ENCODE results near the gene TOGARAM2. TPM values are rescaled to one million over a fixed set of nuclear protein-coding genes. Genes with fewer than 3 reads are reported as not detected.

TOGARAM2 gene
- total RNA-seq, 1 experiment from 2014 or later, result 0.75 TPM

GRCh38 chr2:28995765-28996750 is 15.0 kb downstream of the TOGARAM2 start:
- no peaks in the 10 kb centered on the region for H3K27me3 ChIP-seq (replicated peaks; ENCODE audit: insufficient read depth, low read depth, low read length, poor library complexity)
- H3K36me3 ChIP-seq (ENCODE audit: insufficient read depth, low read length, poor library complexity, severe bottlenecking), result no peaks in the 10 kb centered on the region
- POLR2A ChIA-PET (ENCODE audit: low non-redundant PET), result no interaction called here
- no peak for DNase-seq (ENCODE audit: low spot score)
- CTCF ChIA-PET, result interaction anchor here (0.7 kb wide), 1 partner anchor 20 kb away, joined by 7 read pairs; no protein-coding TSS in a partner anchor
- H3K4me3 ChIP-seq (ENCODE audit: low read depth, low read length, poor library complexity, severe bottlenecking), result no peak overlapping the region
- TF ChIP-seq, protein P1, sequence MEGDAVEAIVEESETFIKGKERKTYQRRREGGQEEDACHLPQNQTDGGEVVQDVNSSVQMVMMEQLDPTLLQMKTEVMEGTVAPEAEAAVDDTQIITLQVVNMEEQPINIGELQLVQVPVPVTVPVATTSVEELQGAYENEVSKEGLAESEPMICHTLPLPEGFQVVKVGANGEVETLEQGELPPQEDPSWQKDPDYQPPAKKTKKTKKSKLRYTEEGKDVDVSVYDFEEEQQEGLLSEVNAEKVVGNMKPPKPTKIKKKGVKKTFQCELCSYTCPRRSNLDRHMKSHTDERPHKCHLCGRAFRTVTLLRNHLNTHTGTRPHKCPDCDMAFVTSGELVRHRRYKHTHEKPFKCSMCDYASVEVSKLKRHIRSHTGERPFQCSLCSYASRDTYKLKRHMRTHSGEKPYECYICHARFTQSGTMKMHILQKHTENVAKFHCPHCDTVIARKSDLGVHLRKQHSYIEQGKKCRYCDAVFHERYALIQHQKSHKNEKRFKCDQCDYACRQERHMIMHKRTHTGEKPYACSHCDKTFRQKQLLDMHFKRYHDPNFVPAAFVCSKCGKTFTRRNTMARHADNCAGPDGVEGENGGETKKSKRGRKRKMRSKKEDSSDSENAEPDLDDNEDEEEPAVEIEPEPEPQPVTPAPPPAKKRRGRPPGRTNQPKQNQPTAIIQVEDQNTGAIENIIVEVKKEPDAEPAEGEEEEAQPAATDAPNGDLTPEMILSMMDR (conservative IDR thresholded peaks at IDR 0.05; ENCODE audit: low read depth, low read length), result no peak
- no peak for TF ChIP-seq EZH2 (IDR thresholded peaks at IDR 0.05; ENCODE audit: borderline replicate concordance, low read depth, low read length, poor library complexity, severe bottlenecking)
- H3K27ac ChIP-seq (ENCODE audit: low read depth, low read length, poor library complexity, severe bottlenecking), result no peak overlapping the region
- no peaks in the 10 kb centered on the region for H3K9me3 ChIP-seq (ENCODE audit: low read depth, low read length, poor library complexity, severe bottlenecking)
- no peaks in the 10 kb centered on the region for H3K4me1 ChIP-seq (ENCODE audit: insufficient read depth, low read length, poor library complexity, severe bottlenecking)
- intact Hi-C loops (cut with micrococcal nuclease; ENCODE audit: unreplicated experiment), result no loop called here
- BruUV-seq (replicated peaks), result no TSS peak

GRCh38 chr2:28997237-28997846 is 16.2 kb downstream of the TOGARAM2 start:
- CTCF ChIA-PET, result no interaction called here
- TF ChIP-seq, protein P1 (conservative IDR thresholded peaks at IDR 0.05; ENCODE audit: low read depth, low read length), result no peak
- no peak for TF ChIP-seq EZH2 (IDR thresholded peaks at IDR 0.05; ENCODE audit: borderline replicate concordance, low read depth, low read length, poor library complexity, severe bottlenecking)
- no TSS peak for BruUV-seq (replicated peaks)
- Histone ChIP-seq H3K36me3 (ENCODE audit: insufficient read depth, low read length, poor library complexity, severe bottlenecking) (no peaks in the 10 kb centered on the region), H3K4me1 (ENCODE audit: insufficient read depth, low read length, poor library complexity, severe bottlenecking) (no peaks in the 10 kb centered on the region), H3K27me3 (replicated peaks; ENCODE audit: insufficient read depth, low read depth, low read length, poor library complexity) (no peaks in the 10 kb centered on the region), H3K9me3 (ENCODE audit: low read depth, low read length, poor library complexity, severe bottlenecking) (no peaks in the 10 kb centered on the region), H3K27ac (ENCODE audit: low read depth, low read length, poor library complexity, severe bottlenecking) (no peak overlapping the region), H3K4me3 (ENCODE audit: low read depth, low read length, poor library complexity, severe bottlenecking) (no peak overlapping the region)
- intact Hi-C loops (cut with micrococcal nuclease; ENCODE audit: unreplicated experiment), result no loop called here
- POLR2A ChIA-PET (ENCODE audit: low non-redundant PET), result no interaction called here
- DNase-seq (ENCODE audit: low spot score), result peak; percentile 66

GRCh38 chr2:28997847-28998735 is 17.0 kb downstream of the TOGARAM2 start:
- Histone ChIP-seq H3K9me3 (ENCODE audit: low read depth, low read length, poor library complexity, severe bottlenecking) (no peaks in the 10 kb centered on the region), H3K27ac (ENCODE audit: low read depth, low read length, poor library complexity, severe bottlenecking) (no peak overlapping the region), H3K36me3 (ENCODE audit: insufficient read depth, low read length, poor library complexity, severe bottlenecking) (no peaks in the 10 kb centered on the region), H3K4me3 (ENCODE audit: low read depth, low read length, poor library complexity, severe bottlenecking) (no peak overlapping the region), H3K27me3 (replicated peaks; ENCODE audit: insufficient read depth, low read depth, low read length, poor library complexity) (no peaks in the 10 kb centered on the region), H3K4me1 (ENCODE audit: insufficient read depth, low read length, poor library complexity, severe bottlenecking) (no peaks in the 10 kb centered on the region)
- no peak for DNase-seq (ENCODE audit: low spot score)
- intact Hi-C loops (cut with micrococcal nuclease; ENCODE audit: unreplicated experiment), result no loop called here
- no TSS peak for BruUV-seq (replicated peaks)
- ChIA-PET CTCF (no interaction called here), POLR2A (ENCODE audit: low non-redundant PET) (no interaction called here)
- no peak for TF ChIP-seq EZH2 (IDR thresholded peaks at IDR 0.05; ENCODE audit: borderline replicate concordance, low read depth, low read length, poor library complexity, severe bottlenecking)
- TF ChIP-seq, protein P1 (conservative IDR thresholded peaks at IDR 0.05; ENCODE audit: low read depth, low read length), result no peak

Measured in A673 (cell line).